NB4 (cell line): Measurements from ENCODE around the gene UQCR10.

Experiments
- DNase-seq: peaks from one replicate; pipeline ENCODE4 v3.0.0; 2010; ENCODE audit warnings: low read depth
- H3K4me3 ChIP-seq: one replicate; pipeline ENCODE4 v1.5.1; 2011; ENCODE audit warnings: mild to moderate bottlenecking, low read depth, low read length, moderate library complexity
- MYC ChIP-seq: IDR thresholded peaks from 2 replicates; pipeline ENCODE4 v1.6.1; 2011; ENCODE audit warnings: low read depth, low read length
- POLR2A ChIP-seq: IDR thresholded peaks from 2 replicates; pipeline ENCODE4 v1.6.1; 2011; ENCODE audit warnings: mild to moderate bottlenecking; ENCODE audit not compliant: insufficient read length; ENCODE audit errors: extremely low read depth
- TF ChIP-seq, protein P1 (sequence below): IDR thresholded peaks from 2 replicates; pipeline ENCODE4 v1.6.1; 2011; ENCODE audit warnings: low read depth, low read length
- TF ChIP-seq, protein P2 (sequence below): IDR thresholded peaks from one replicate; pipeline ENCODE4 v1.5.1; 2012; ENCODE audit warnings: low read depth, low read length

UQCR10 gene

GRCh38 chr22:29793396-29793795, 26.2 kb downstream of the UQCR10 start:
- TF ChIP-seq, protein P1, sequence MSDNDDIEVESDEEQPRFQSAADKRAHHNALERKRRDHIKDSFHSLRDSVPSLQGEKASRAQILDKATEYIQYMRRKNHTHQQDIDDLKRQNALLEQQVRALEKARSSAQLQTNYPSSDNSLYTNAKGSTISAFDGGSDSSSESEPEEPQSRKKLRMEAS = no peak
- no peak for TF ChIP-seq POLR2A
- TF ChIP-seq, protein P2, sequence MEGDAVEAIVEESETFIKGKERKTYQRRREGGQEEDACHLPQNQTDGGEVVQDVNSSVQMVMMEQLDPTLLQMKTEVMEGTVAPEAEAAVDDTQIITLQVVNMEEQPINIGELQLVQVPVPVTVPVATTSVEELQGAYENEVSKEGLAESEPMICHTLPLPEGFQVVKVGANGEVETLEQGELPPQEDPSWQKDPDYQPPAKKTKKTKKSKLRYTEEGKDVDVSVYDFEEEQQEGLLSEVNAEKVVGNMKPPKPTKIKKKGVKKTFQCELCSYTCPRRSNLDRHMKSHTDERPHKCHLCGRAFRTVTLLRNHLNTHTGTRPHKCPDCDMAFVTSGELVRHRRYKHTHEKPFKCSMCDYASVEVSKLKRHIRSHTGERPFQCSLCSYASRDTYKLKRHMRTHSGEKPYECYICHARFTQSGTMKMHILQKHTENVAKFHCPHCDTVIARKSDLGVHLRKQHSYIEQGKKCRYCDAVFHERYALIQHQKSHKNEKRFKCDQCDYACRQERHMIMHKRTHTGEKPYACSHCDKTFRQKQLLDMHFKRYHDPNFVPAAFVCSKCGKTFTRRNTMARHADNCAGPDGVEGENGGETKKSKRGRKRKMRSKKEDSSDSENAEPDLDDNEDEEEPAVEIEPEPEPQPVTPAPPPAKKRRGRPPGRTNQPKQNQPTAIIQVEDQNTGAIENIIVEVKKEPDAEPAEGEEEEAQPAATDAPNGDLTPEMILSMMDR = no peak
- TF ChIP-seq MYC = no peak
- no peak overlapping the region for H3K4me3 ChIP-seq
- no peak for DNase-seq

DNA sequence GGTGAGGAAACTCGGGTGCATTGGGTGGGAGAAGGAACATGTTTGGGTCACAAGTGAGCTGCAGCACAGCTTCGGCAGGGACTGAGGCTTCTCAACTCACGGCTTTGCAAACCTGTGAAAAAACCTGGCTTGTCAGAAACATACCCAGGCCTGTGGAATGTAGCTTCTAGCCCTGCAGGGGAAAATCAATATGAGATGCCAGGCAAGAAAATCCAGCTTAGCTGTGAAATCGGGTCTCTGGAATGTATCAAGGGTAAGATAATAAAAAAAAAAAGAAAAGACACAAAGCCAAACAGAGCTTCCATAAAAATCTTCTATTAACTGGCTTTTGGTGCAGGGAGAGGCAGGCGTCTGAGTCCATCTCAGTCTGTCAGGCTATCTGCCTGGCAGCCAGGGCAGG, 28.5 kb downstream of the UQCR10 start:
- TF ChIP-seq MYC (no peak), POLR2A (no peak)
- TF ChIP-seq, protein P2 = no peak
- TF ChIP-seq, protein P1 = no peak
- DNase-seq = no peak

GRCh38 chr22:29797351-29797750, 30.2 kb downstream of the UQCR10 start:
- TF ChIP-seq POLR2A (no peak), MYC (no peak)
- TF ChIP-seq, protein P2 = no peak
- TF ChIP-seq, protein P1 = no peak
- H3K4me3 ChIP-seq = no peak overlapping the region
- DNase-seq = peak; percentile 61

More for the DNA sequence above, 28.5 kb downstream of the UQCR10 start:
- H3K4me3 ChIP-seq = no peak overlapping the region

GRCh38 chr22:29798318-29798717, 31.1 kb downstream of the UQCR10 start:
- H3K4me3 ChIP-seq = no peak overlapping the region
- TF ChIP-seq MYC (peak; percentile 48; the same call in 1 of the 2 replicates), POLR2A (no peak)
- TF ChIP-seq, protein P2 = no peak
- TF ChIP-seq, protein P1 = no peak
- DNase-seq = peak; percentile 92

- no peak for DNase-seq
- H3K4me3 ChIP-seq = no peak overlapping the region
- TF ChIP-seq, protein P2 = no peak
- TF ChIP-seq MYC (no peak), POLR2A (no peak)
- TF ChIP-seq, protein P1 = no peak
Measured at GRCh38 chr22:29798801-29799200, 31.6 kb downstream of the UQCR10 start.

GRCh38 chr22:29799217-29799680, 32.1 kb downstream of the UQCR10 start:
- DNase-seq = peak; percentile 97
- no peak for TF ChIP-seq POLR2A
- TF ChIP-seq, protein P2 = no peak
- TF ChIP-seq, protein P1 = peak; percentile 57
- peak; percentile 80 for TF ChIP-seq MYC
- no peak overlapping the region for H3K4me3 ChIP-seq
